Activated CD4-positive, alpha-beta T cell treated with anti-CD3 and anti-CD28 coated beads, Interleukin-2, amount 50 U/mL, for 4 hours (primary cell): ENCODE data around the gene ITGA8.
"Not testable (repeated sequence)": the region's sequence is repeated elsewhere in the genome, so short reads cannot be mapped to it uniquely, and the experiment has no call there.

ENCODE experiments used
- DNase-seq, 2 experiments: peaks; one replicate each; pipeline ENCODE4 v3.0.0-alpha.2; 2020

Gene ITGA8

DNA sequence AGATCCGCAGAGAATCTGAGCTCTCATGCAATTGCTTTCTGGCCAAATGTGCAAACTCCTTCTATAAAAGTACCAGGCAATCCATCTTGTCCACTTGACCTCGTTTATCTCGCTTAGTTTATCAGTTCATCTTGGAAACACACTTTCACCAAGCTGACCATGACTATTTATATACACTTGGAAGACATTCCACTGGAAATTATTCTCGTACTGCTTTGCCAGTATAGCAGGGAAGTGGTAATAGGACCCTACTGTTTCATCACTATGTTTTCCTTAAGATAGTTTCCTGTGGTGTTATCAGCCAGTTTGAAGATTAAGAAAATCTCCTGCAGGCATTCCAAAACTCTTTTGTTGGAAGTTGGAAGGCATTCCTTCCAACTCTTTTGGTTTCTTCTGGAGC, 233.3 kb downstream of the ITGA8 start:
- DNase-seq = no peak

DNA sequence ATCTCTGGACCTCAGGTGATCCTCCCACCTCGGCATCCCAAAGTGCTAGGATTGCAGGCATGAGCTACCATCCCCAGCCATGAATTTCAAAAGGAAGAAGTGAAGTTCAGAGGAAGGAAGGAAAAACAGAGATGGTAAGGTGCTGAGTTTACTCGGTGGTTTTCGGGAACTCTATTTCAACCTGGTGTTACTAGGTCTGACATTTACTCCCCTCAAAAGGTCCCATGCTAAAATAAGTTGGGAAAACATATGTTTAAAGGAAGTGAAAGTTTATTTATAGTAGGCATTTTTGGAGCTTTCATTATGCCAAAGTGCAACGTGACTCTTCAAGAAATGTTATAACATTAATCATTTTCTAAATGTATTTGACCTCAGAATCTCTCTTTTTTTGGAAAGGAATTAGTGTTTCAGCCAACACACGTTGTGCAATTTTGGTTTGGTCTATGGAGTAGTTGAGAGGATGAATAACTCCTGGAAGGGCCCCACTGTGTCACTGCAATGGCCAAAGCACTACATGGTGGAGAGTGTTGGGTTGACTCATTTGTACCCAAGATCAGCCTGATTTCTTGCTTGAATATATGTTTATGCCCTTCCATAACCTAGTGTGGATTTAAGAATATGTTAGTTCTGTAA, 233.9 kb downstream of the ITGA8 start:
- no peak for DNase-seq

DNA sequence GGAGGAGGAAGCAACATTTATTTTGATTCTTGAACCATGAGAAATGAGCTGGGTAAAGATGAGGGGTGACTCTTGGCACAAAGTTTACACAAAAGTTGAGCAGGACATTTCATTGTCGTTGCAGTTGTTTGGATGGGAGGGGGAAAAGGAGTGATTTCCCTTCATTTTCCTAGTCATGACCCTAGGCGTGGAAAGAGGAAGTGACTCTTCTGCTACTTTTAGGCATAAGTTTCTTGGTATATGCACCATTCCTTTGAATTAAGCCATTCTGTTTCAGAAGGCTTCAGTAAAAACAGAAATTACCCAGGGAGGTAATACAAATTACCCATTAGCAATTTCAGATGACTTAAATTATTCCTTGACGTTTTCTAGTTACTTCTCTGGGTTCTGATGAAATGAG, 234.7 kb downstream of the ITGA8 start:
- DNase-seq = no peak

DNA sequence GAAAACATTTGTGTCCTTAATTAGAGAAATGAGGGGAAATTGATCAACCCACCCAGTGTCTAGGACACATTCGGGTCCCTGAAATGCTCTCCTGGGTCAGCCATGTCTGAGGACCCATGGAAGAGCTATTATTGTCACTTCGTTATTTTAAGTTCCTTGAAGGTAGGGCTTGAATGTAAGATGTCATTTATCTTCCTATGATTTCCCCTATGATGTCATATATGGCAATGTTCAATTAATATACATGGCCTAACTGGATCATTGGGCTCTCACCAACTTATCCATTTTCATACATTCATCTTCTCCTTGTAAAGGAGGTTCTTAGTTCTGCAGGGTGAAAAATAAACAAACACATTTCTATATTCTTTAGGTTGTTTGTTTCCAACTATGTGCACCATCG, 235.6 kb downstream of the ITGA8 start:
- no peak for DNase-seq

DNA sequence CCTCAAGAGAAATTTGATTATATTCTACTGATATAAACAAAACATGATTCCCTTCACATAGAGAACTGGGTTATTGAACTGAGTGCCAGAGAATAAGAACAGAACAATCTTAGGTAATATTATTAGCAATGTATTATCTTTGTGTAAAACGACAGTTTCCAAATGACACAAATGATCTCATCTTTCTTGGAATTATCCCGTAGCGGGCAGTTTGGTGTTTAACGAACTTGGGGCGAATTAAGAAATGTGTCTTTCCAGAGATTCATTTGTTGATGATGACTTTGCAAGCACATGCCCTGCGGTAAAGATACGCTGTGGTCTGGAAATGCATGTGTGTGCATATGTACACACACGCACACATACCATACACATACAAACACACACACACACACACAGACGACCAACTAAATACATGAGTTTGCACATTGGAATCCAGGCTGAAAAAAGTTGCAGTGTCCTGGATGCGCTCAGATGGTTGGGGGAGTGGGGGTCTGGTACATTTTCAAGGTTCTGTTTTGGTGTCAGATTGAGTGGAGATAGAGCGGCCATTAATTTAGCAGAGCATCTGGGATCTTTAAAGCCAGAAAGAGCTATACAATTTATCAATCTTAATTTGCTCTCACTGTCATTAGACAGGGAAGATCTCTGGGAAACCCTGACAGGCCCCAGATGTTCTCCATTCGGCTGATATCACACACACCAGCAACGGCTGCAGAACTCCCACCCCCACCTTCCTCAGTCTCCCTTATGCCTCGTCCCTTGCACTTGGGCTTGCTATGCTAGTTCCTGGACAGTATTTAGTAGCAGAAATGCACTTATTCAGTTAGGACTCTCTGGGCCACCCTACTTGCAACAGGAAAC, 236.3 kb downstream of the ITGA8 start:
- no peak for DNase-seq

DNA sequence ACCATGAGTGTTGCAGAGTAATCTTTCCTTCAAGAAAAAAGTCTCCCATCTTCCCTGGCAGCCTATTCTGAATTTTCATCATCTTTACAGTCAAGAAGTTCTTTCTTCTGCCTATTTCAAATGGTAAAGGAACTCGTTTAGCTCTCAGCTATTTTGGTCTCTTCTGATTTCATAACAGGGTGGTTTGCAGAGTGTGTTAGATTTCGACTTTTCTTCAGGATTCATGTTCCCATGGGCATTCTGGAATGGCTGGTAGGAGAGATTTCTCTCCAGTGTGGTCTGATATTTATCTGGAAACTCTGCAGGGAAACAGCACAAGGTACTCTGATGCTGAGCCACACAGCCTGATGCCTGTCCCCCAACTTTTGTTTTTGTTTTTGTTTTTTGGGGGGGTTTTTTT, 237.6 kb downstream of the ITGA8 start:
- no peak for DNase-seq

DNA sequence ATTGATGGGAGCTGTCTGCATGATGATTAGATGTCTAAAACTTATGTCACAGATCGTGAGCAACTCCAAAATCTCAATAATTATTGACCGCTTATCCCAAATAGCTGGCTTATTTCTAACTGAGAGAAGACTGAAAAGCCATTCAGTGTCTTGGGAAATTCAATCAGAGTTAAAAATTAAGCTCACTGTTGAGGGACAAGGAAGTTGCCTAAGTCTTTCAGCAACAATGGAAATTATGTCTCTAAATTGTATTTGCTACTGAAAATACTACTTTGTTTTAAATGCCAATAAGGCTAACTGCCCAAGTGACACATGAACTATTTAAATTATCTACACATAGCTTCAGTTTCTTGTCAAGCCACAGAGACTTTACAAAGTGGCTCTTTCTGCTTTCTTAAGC, 240.8 kb downstream of the ITGA8 start:
- DNase-seq = no peak

DNA sequence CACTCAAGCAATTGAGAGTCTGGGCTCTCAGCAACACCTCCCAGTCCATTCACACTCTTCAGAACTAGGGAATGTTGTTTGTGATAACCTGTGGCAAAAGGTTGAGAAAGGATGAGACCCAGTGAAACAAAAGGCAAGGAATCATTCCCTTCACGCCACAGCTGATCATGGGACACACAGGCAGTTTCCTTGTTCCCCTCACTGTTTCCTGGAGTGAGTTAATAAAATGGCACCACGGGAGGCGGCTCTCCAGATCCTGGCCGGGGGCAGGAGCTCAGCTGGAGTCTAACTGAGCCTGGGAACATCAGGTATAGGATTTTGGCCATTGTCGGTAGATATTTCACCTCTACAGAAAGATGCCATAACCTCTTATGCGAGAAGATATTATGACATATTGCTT, 241.3 kb downstream of the ITGA8 start:
- DNase-seq = no peak

DNA sequence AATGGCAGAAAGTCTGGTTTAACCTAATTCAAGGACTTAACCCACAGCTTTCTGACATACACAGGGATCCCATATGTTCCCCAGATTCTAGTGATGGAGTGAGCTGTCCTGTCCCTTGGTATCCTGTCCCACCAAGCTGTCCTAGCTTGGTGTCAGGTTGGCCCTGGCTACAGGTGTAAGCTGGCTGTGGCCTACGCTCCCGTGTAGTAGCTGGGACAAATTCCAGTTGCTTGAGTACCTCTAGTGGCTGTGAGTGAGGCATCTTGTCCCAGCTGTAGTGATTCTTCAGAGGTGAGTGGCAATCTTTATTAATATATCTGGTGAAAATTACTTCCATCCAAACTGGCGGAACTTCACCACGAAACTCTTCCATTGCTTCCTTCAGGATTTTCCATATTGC, 243.4 kb downstream of the ITGA8 start:
- no peak for DNase-seq

DNA sequence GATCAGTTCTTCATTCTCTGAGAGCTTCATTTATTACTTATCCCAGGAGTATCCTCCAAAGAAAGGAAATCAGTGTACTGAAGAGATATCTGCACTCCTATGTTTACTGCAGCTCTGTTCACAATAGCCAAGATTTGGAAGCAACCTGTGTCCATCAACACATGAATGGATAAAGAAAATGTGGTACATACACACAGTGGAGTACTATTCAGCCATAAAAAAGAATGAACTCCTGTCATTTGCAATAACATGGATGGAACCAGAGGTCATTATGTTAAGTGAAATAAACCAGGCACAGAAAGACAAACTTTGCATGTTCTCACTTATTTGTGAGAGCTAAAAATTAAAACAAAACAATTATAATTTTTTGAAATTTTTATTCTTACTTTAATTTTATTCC, 244.3 kb downstream of the ITGA8 start:
- DNase-seq = not testable (repeated sequence)

DNA sequence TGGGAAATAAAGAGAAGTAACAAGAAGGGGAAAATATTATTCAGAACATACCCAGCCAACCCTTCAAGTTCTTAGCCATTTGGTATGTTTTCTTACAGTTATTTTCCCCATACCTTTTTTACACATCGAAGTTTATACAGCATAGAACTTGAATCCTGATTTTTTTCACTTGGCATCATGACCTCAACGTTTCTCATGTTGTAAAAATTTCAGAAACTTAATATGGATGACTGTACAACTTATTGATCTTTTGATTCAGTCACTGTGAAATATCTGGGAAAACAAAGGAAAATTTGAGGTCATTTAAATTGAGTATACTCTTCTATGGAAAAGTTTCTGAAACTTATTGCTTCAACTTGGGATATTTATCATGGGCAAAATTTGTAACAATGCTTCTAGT, 245.1 kb downstream of the ITGA8 start:
- no peak for DNase-seq

DNA sequence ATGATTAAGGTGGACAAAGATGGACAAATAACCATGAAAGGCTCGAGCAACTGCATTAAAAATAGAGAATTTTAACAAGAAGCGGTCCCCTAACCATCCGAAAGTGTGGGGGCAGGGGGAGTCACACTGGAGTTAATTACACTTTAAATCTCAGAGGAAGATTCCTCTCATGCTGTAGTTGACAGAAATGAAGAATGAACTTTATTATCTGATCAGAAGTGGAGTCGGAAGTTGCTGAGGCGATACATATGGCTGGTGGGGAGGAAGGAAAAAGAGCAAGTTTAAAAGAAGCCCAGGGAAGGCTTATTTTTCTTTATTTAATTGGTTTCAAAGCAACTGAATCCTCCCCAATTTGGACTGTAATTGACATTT, 246.3 kb downstream of the ITGA8 start:
- DNase-seq = no peak

DNA sequence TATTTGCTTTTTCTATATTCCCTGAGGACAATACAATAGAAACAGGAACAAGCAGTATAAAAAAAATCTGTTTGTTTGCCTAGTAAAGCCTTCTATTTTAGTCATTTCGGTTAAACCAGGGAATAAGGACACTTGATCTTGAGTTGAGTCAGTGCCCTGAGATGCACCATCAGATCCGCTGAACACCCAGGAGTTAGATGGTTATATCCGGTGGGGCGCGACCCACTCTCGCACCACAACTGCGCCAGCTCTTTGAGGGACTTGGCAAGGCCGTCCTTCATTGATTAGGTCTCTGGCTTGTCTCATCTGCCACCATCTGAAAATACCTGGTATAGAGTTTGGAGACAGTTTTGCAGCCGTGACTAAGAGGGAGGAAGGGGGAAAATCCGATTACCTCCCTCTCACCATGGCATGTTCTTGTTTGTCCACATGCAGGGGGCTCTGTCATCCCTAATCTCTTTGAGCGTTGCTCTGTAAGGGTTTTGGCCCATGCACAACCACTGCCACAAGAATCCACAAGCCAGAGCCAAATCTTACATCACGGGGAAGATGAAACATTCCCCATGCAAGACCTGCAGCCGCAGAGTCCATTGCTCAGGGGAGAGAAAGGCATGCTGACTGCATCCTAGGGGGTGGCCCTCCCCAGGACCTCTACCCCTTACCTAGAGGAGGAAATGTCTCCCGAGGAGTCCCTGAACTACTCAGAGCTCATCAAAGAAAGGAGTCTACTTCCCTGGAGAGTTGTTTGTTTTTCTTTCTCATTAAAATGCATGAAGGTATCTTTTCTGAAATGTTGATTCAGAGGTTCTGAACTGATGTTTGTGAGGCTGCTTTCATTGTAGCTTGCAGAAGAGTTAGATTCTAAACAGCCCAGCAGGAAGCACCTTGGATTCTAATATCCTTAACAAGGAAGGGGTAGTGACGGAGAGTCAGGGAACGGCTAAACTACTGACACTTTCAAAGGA, 247.0 kb downstream of the ITGA8 start:
- no peak for DNase-seq

DNA sequence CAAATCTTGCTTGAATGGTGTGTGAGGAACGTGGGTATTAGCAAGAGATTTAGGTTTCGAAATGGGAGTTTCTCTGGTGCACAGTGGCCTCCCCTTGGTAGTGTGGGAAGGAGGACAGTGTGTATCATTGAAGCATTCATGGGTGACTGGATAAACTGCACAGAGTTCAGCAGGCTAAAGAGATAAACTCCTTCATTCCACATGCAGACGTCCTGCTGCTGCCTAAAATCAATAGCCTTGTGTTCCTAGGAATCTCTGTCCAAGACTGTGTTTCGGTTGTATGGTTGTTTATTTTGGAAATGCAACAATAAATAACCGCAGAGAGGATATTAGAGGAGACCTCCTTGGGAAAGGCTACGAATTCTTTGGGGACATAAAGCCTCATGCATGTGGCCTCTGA, 247.7 kb downstream of the ITGA8 start:
- DNase-seq = no peak

DNA sequence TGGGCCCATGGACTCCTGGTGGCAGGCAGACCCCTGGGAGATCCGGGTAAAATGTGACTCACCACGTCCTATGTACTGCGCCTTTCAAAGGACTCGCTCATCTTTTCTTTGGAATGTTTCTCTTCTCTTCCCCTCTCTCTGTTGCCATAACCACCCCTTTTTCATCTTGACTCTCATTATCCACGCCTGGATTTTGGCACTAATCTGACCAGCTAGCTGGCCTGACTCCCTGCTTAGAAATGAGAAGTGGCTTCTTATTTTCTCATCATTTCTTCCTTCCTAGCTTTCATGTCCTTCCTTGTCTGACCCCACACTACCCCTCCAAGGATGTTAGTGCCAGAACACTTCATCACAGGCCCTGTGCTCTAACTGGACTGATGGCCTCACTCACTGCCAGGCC, 250.6 kb downstream of the ITGA8 start:
- DNase-seq = no peak

DNA sequence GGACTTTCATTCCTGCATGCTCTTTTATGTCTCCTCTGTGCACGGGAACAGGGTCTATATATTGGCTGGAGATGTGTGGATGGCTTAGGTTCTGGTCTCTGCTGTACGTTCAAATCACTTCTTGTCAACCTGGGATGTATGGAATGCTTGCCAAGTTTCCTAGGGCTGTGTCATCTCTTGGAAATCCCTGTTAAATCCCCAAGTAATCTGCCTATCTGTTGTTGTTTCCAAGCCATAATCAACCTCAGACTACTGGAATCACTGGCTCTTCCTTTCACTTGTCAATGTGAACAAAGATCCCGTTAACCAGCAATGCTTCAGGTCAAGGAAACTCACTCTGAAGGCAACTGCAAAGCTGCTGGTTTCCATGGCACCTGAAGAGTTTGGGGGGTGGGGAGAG, 255.3 kb downstream of the ITGA8 start:
- DNase-seq = no peak
